Stimulated activated CD8-positive, alpha-beta memory T cell treated with anti-CD3 and anti-CD28 coated beads, Interleukin-4, amount 100 ng/mL, for 1 hour (primary cell): Measurements from ENCODE around the gene PEX5.
"Not testable (repeated sequence)": the region's sequence is repeated elsewhere in the genome, so short reads cannot be mapped to it uniquely, and the experiment has no call there.

Source experiments
- DNase-seq, 2 donors: peaks; one replicate each; pipeline ENCODE4 v3.0.0-alpha.2; 2020; ENCODE audit warnings: low read depth in 2 of 2, low spot score in 1 of 2

Gene PEX5

GRCh38 chr12:7210642-7211151, 21.2 kb downstream of the PEX5 start:
- no peak for DNase-seq

- DNase-seq: no peak
Observed at GRCh38 chr12:7212678-7213077, 23.2 kb downstream of the PEX5 start.

- DNase-seq: not testable (repeated sequence)
Observed at GRCh38 chr12:7213745-7214144, 24.3 kb downstream of the PEX5 start.

GRCh38 chr12:7217475-7218069, 28.1 kb downstream of the PEX5 start:
- no peak for DNase-seq

- peak; percentile 42 to 48 for DNase-seq
Observed at GRCh38 chr12:7219599-7220243, 30.2 kb downstream of the PEX5 start.

GRCh38 chr12:7221486-7221885, 32.0 kb downstream of the PEX5 start:
- DNase-seq: no peak

GRCh38 chr12:7229741-7230140, 40.3 kb downstream of the PEX5 start:
- DNase-seq: no peak

- no peak for DNase-seq
Observed at GRCh38 chr12:7241404-7242005, 52.0 kb downstream of the PEX5 start.

- no peak for DNase-seq
Observed at GRCh38 chr12:7242176-7243101, 53.0 kb downstream of the PEX5 start.

- DNase-seq: not testable (repeated sequence)
Observed at GRCh38 chr12:7251328-7251996, 62.0 kb downstream of the PEX5 start.

GRCh38 chr12:7259060-7259459, 69.6 kb downstream of the PEX5 start:
- DNase-seq: no peak
